Esophagus squamous epithelium (tissue), 4 donors: ENCODE measurements around the gene TWIST2.

ENCODE experiments used
- CTCF ChIP-seq, 6 experiments: fragments of 450-650 bp in 4 of 6; fragments of 200-600 bp in 2 of 6; sonication (generic) in 2 of 6; IDR thresholded peaks; one replicate each; pipeline ENCODE4 v1.5.1; 2016 to 2019; ENCODE audit warnings: antibody characterized with exemption in 6 of 6, mild to moderate bottlenecking in 4 of 6, moderate library complexity in 4 of 6
- POLR2A ChIP-seq, 4 donors: fragments of 450-650 bp; IDR thresholded peaks; one replicate each; pipeline ENCODE4 v1.6.1; 2017; ENCODE audit warnings: antibody characterized with exemption in 4 of 4, mild to moderate bottlenecking in 4 of 4, moderate library complexity in 3 of 4

GRCh38 chr2:238848976-238849853, 1.3 kb downstream of the TWIST2 start:
- TF ChIP-seq CTCF (IDR thresholded peaks at IDR 0.05) = no peak
- no peak for TF ChIP-seq POLR2A (IDR thresholded peaks at IDR 0.05)
